GM12873 (cell line): ENCODE data around the gene HYAL3.

Source experiments
- CTCF ChIP-seq: IDR thresholded peaks from 2 replicates; pipeline ENCODE4 v1.5.1; 2012; ENCODE audit warnings: low read depth, mild to moderate bottlenecking, moderate library complexity, low read length, control low read depth; ENCODE audit not compliant: insufficient read depth; ENCODE audit errors: missing control alignments

Gene HYAL3

GRCh38 chr3:50325497-50326181 lies 26.4 kb upstream of the HYAL3 start:
- no peak for TF ChIP-seq CTCF

- no peak for TF ChIP-seq CTCF
Measured at GRCh38 chr3:50325113-50325480, 25.9 kb upstream of the HYAL3 start.

GRCh38 chr3:50324351-50325112 lies 25.3 kb upstream of the HYAL3 start:
- TF ChIP-seq CTCF = peak; percentile 88

- no peak for TF ChIP-seq CTCF
Measured at GRCh38 chr3:50323614-50324199, 24.5 kb upstream of the HYAL3 start.

- TF ChIP-seq CTCF = no peak
Measured at GRCh38 chr3:50323092-50323600, 23.9 kb upstream of the HYAL3 start.

- no peak for TF ChIP-seq CTCF
Measured at GRCh38 chr3:50322386-50323091, 23.3 kb upstream of the HYAL3 start, which contains the start of gene HYAL2. Gene HYAL2, minus strand, starts transcription at chr3:50322745. Its CDS starts 2,256 bp downstream, at chr3:50320489.

- TF ChIP-seq CTCF = no peak
Measured at GRCh38 chr3:50322115-50322385, 22.8 kb upstream of the HYAL3 start.
